GM18907 (cell line): Measurements from ENCODE around the gene PLAAT2.
"Not testable (repeated sequence)": the region's sequence is repeated elsewhere in the genome, so short reads cannot be mapped to it uniquely, and the experiment has no call there.

Source experiments
- ATAC-seq: cut with Tn5 transposase; IDR thresholded peaks from one replicate; pipeline ENCODE4 v1.9.1; 2021; ENCODE audit warnings: mild to moderate bottlenecking, moderate library complexity; ENCODE audit not compliant: unreplicated experiment

PLAAT2 gene

DNA sequence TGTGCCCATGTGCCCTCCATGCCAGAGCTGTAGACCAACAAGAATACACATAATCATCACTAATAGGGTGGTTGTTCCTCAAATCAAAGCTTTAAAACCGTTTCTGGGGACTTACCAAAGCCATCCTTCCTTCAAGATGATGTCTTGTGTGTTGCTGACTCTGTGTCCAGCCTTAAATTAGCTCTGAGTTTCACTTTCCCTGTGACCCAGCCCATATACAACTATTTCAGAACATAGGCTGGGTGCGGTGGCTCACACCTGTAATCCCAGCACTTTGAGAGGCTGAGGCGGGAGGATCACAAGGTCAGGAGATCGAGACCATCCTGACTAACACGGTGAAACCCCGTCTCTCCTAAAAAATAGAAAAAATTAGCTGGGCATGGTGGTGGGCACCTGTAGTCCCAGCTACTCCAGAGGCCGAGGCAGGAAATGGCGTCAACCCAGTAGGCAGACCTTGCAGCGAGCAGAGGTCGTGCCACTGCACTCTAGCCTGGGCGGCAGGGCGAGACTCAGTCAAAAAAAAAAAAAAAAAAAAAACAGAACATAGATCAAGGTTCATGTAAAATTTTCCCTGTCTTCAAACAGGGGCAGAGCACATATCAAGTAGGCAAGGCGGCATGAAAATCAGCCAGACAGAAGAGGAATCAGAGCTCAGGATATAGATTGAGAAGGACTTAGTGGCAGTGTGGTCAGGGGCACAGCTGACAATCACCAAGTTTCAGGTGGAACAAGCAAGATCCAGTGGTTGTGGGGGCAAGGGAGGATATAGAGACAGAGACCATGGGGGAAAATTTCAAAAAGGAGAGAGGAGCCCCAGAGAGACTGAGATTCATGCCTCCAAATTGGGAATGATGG, at the start of gene PLAAT2:
Gene PLAAT2 (minus strand): TSS at position 179 of the 855 bp plus-strand sequence. CDS start 55 bp downstream, at position 124.
- ATAC-seq = peak; percentile 5

DNA sequence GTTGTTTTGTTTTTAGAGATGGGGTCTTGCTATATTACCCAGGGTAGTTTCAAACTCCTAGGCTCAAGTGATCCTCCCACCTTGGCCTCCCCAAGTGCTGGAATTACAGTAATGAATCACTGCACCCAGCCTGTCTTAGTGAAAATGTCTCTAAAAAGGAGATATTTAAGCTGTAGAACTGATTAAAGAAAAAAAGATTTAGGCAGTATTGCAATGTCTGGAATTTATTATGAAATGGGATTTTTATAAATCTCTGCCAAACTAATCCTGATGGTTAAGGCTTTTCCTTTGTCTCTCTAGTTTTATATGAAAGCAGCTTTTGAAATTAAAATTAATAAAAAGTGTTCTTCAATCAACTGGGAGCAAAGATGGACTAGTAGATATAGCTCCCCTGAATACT, 49.0 kb upstream of the PLAAT2 start:
- ATAC-seq = no peak

DNA sequence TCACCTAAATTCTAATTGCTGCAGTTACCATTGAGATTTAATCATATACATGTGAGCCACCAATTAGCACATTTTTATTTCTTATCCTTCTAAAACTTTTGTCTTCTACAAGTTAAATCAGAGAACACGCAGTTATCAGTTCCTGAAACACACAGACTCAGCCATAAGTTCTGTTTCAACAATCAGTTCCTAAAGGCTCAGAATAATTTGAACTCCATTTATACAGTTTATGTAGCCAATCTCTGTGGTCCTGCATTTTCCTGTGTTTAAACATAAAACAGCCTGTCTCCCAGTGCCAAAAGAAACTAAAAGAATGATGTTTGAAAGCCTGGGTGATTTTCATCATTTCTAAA, 48.2 kb upstream of the PLAAT2 start:
- no peak for ATAC-seq

DNA sequence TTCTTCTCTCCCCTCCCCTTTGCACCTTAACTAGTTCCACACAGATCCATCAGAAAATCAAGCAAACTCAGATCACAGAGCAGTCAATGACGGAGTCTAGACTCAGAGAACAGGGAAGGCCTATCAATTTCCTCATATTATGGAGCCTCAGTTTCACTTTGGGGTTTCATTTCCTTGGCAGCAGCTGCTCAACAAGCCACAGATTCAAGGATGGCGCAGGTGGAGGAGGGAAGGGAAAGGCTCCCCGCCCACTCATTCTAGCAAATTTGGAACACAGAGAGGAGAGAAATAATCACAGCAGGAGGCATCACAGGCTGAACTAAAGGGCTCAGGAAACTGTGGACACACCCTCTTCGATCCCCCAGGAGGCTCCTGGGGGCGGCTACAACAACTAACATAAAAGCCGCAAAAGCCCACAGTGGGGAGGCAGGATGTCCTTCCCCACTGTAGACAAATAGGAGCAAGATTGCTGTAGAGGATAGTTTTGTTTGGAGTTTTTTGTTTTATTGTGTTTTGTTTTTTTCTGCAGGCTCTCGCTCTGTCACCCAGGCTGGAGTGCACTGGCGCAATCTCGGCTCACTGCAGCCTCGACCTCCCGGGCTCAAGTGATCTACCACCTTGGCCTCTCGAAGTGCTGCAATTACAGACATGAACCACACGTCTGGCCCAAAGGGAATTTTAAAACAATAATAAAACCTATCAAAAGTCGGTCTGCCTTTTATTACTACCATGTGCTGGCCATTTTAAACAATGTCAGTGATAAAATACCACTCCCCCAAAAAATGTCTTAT, 47.6 kb upstream of the PLAAT2 start:
- no peak for ATAC-seq

DNA sequence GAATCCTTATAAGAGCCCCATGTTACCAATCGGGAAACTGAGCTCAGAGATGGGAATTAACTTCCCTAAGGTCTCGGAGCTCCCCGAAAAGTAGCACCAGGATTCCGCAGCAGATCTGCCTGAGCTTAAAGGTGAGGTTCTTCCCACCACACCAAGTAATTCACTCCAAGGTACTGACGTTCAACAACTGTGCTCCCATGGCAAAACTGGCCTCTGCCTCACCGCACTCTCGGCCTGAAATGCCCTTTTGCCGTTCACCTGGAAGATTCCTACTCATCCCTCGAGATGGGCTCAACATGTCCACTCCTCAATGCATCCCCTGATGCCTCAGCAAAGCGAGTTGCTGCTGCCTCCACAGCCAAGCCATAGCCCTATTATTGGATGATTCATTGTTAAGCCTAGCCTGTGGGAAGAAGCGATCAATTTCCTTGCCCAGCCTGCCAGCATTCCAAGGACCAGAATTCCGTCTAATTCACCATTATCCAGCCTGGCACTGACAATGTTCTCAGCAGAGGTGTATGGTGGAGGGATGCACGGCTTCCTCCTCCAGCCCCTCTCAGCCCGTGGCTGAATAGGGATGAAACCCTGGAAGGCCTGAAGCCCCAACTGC, 46.9 kb upstream of the PLAAT2 start:
- ATAC-seq = no peak

DNA sequence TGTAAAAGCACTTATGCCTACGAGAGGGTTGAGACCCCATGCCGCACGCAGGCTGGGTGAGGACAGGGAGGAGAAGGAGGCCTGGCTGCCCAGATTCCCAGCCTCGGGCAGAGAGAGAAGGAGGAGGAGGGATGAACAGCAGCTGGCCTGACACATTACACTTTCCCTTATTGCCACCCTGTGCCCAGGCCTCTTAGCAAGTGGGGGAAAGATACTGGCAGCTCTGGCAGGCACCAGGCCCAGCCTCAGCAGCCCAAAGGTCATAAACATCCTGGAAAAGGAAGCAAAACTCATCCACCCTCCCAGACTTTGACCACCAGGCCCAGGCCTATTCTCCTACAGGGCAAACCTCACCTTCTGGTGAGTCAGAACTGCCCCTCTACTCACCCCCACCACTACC, 46.4 kb upstream of the PLAAT2 start:
- no peak for ATAC-seq

DNA sequence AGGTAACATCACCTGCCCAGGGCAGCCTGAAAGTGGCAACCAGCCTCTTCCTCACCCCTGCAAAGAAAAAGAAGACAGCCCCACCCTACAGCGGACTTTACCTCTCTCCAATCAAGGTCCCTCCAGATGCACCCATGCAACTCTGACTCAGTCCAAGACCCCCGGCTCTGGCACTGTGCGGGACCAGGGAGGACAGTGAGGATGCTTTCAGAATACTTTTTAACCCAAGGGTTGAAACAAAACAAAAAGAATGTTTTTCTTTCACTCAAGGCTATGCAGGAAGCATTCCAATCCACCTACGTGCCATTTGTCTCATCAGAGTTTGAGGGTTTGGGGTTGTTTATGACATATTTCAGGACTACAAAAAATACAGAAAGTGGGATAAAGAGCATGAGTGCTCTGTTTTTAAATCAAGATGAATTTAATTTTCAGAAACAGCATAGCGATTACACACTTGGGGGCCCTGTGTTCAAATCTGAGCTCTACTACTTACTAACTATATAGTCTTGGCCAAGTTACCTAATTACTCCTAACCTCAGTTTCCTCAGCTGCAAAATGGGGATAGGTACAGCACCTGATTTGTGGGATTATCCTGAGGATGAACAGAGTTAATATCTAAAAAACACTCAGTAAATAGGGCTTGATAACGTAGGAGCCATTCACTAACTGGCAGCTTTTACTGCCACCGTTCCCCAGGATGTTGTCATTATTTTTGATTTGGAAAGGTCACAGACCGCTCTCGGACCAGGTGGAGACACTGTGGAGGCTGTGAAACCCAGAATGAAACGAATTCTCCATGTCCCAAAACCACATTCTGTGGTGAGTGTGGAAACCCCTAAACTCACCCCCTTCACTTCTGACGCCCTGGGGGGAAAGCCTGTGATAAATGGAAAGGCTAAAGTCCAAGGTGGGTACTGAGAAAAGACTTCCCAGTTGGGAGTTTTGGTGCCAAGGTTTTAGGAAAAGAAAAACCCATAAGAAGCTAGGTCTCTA, 45.5 kb upstream of the PLAAT2 start:
- ATAC-seq = no peak

DNA sequence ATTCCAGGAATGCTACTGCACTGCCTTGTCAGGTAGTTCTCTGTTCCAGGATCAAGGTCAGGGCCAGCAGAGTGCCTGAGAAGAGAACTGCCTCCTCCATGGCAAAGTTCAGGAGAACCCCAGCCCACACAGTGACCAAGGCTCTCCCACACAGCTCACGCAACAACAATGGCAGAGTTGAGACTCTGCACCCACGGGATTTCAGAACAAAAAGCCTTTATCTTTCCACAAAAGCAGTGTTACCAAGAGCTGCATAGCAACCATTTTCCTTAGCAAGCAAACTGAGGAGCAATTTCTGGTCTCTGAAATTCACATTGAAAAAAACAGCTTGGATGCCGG, 40.0 kb upstream of the PLAAT2 start:
- no peak for ATAC-seq

DNA sequence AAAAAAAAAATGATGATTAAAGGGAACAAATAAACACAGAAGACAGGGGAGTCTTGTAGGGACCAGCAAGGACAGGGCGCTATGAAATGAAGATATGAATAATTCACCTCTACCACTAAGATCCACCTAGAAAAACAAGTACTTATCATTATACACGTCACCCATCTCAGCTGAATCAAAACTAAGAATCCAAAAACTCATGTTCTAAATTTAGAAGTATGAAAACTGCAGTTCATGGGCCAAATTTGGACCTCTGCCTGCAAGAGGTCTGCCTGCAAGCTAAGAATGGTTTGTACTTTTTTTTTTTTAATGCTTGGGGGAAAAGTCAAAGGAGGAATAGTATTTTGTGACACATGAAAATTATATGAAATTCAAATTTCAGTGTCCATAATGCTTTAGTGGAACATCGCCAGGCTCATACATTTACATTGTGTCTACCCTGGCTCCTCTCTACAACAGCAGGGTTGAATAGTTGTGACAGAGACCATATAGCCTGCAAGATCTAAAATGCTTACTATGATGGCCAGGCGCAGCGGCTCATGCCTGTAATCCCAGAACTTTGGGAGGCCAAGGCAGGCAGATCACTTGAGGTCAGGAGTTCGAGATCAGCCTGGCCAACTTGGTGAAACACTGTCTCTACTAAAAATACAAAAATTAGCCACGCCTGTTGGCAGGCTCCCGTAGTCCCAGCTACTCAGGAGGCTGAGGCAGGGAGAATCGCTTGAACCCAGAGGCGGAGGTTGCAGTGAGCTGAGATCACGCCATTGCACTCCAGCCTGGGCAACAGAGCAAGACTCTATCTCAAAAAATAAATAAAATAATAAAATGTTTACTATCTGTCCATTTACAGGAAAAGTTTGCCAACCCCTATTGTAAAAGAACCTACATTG, 39.4 kb upstream of the PLAAT2 start:
- not testable (repeated sequence) for ATAC-seq

DNA sequence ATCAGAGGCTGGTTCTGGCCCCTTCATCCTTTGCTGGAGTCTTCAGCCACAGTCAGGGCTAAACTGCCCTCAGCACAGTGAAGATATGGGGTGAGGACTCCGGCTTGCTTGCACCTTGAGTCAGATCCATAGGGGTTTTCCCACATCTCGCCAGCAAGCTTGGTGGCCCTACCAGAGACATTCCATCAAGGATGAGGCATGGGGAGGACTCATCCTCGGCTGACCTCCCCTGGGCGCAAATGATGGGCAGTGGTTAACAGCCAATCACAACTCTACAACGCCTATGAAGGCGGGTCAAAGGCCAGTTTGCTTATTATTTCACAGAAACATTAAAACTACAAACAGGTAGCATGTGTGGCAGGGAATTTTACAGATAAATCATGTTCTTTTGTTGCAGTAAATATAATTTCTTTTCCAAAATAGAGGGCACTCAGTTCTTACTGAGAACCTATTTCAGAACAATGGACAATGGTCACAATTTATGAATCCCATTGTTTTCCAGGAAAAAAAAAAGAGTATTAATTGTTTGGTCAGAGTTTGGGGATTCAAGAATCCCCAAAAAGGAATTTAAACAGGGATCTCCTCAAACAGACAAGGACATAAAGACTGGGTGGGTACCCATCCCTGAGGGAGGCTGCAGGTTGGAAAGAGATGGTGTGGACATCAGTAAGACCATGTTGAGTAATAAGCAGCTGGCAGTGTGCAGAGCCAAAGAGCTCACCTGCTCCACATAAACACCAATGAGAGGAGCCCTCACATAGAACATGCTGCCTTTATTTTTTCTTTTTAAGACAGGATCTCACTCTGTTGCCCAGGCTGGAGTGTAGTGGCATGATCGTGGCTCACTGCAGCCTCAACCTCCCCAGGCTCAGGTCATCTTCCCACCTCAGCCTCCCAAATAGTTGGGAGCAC, 36.3 kb upstream of the PLAAT2 start:
- no peak for ATAC-seq

DNA sequence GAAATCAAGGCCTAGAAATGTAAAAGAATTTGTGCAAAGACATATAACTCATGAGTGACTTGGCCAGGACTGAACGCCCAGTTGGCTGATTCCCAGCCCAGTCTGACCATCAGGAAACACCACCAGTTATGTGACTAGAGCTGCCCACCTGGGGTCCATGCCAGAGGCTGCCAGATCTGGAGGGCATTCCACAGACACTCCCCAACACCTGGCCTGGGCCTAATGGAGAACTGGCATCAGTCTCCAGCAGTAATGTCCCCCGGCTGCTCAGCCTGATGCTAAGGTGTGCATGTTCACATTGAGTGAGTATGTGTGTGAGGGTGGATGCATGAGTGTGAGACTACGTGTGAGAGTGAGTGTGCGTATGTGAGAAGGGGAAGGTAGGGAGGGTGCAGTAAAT, 35.4 kb upstream of the PLAAT2 start:
- no peak for ATAC-seq

DNA sequence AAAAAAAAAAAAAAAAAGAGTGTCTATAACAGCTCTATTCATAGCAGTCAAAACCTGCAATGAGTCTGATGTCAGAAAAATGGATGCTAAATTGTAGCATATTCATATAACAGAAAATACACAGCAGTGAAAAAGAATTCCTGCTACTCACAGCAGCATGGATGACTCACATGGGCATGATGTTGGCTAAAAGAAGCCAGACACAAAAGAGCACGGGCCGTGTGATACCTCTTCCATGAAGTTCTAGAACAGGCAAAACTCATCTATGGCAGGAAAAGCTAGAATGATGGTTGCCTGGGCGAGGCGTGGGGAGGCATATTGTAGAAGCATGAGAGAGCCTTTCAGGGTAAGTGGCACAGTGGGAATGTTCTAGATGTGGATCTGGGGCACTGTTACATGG, 32.1 kb upstream of the PLAAT2 start:
- ATAC-seq = no peak

DNA sequence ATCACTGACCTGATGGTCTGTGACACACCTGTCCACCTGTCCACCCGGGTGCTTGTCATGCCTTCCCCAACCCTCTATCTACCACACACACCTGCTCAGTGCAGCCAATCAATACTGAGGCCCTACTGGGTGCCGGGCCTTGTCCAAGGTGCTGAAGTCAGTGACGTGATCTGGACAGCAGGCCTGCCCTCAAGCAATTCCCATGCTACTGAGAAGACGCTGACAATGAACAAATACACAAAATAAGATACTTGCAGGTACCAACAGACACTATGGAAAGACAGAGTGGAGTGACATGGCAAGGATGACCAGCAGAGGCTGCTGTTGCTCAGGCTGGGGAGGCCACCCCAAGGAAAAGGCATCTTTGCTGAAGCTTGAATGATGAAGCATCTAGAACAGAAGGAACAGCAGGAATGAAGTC, 29.8 kb upstream of the PLAAT2 start:
- no peak for ATAC-seq

DNA sequence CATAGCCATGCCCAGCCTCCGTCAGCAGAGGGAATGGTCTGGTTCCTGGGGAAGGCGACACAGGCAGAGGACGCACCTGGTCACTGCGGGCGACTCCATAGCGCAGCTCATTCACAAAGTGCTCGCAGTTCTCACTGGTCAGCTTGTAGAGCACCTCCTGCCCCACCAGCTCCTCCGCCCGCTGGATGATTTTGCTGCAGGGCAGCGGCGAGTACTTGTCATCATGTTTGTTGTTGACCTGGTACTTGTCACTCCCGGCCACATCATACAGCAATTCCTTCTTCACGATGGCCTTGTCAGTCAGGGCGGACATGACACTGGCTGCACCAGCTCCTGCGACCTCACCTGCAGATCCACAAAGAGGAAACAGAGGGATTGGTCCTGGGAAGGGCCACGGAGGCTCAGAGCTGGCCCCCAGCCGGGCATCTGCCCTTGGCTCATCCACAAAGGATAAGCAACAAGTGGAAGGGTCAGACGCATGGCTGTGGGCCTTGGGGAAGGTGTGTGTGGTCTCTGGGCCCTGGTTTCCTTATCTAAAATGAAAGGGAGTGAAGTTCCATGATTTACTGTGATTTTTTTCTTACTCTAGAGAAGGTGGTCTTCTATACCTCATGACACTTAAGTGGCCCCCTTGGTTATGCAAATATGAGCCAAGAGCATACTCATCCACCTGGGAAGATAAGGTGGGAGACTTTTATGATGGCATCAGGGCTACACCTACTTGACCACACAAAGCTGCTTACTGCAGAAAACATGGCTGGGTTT, 27.0 kb upstream of the PLAAT2 start:
- ATAC-seq = no peak

DNA sequence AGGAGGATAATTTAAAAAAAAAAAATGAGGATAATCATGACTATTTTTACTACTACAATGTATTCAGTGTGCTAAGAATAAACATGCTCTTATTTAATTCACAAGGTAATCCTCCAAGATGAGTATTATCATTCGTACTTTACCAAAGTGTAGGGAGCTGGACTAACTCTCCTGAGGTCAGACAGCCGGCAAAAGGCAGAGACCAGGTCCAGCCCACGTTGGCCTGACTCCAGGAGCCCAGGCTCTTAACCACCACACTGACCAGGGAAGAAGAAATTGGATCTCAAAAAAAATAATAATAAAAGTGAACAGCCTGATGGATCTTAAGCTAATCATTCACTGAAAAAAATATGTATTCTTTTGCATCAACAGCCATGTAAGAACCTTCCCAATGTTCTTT, 25.8 kb upstream of the PLAAT2 start:
- no peak for ATAC-seq

DNA sequence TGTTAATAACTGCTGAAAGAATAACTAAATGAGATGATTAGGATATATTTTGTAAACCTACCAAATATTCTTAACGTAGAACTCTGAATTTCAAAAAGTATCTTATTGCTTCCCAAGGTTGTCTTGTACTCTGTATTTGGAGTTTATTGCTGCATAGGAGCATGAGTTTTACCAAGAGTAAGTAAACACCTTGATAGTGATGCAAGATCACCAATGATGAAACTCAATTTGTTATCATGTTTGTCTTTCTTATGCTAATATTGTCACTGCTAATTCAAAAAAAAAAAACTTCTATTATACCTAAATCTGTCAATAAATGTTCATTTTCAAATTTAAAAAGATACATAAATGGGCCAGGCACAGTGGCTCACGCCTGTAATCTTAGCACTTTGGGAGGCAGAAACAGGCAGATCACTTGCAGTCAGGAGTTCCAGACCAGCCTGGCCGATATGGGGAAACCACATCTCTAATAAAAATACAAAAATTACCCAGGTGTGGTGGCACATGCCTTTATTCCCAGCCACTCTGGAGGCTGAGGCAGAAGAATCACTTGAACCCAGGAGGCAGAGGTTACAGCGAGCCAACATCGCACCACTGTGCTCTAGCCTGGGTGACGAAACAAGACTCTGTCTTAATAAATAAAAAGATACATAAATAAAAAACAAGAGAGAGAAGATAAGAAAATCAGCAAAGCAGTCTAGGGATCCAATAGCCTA, 23.4 kb upstream of the PLAAT2 start:
- ATAC-seq = no peak

DNA sequence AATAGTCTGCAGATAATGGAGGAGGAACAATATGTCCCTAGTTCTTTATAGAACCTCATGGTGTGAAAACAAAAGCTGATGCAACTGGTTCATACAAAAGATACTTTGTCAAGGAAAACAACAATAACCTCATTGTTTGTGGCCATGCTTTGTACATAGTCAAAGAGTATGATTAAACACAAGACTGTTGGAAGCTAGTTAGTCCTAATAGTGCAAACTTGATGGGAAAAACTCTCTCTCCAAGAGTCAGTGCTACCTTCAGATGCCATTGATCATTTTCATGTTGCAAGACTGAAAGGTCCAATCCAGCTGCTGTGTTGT, 20.1 kb upstream of the PLAAT2 start:
- no peak for ATAC-seq
